DMS79 treated with DMSO at 0.1 percent for 48 hours (cell line): ENCODE measurements around the gene ADPRHL1.

ENCODE experiments used
- DNase-seq: peaks from one replicate; lab custom pipeline; 2025; lab: John Stamatoyannopoulos, UW

ADPRHL1 gene

DNA sequence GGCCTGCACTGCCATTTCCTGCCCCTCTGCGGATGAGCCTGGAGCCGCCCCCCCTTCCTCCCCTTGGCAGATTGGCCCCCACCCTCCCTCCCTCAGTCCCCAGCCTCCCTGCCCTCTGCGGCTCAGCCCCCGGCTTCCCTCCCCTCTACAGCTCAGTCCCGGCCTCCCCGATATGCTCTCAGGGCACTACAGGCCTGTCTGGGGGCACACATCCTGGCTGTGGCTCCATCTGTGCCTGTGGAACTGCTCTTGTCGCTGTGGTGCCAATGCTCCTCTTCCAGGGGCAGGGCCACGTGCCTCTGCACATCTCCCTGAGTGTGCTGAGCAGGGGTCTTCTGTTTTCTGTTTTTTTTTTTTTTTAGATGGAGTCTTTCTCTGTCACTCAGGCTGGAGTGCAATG is 39.0 kb downstream of the ADPRHL1 start:
- DNase-seq, result no peak

DNA sequence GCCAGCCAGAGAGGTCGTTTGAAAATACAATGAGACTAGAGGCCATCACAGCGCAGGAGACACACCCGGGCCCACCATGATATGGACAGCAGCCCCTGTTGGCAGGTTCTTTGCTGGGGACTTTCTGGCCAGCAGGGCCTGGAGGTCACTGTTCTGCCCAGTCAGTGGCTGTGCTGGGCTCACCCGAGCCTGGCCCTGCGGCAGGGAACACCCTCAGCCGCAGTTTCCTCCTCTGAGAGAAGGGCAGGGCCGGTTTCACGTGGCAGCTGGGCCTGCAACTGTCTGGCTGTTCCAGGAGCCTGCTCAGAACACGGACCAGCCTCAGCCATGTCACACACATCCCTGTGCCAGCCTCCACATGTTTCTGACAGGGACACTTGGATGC is 39.4 kb downstream of the ADPRHL1 start:
- DNase-seq, result no peak

DNA sequence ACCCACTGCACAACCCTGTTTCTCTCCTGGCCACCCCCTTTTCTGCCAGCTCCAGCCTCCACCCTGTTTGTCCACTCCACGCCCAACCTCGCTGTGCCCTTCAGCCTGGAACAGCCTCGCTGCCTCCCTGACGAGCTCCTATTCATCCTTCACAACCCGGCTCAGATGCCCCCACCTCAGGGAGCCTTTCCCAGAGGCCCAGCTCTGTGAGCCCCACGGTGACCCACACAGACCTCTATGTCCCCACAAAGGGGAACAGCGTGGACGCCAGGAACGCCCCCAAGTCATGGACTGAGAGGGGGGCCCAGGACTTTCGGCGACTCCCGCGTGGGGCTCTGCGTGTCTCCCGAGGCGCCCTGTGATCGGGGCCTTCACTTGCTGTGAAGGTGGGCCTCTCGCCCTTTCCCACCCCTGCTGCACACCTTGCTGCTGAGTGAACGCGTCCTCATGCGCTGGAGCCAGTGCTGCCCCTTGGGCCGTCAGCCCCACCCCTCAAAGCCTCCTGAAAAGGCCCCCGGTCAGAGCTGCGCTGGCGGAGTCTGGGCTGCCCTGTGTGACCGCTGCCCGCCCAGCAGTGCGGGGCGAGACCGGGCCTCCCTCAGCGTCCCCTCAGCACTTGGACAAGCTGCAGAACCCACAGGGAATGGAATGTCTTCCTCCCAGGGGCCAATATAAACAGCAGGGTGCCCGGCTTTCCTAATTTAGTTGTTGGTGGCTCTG is 40.0 kb downstream of the ADPRHL1 start:
- DNase-seq, result no peak

DNA sequence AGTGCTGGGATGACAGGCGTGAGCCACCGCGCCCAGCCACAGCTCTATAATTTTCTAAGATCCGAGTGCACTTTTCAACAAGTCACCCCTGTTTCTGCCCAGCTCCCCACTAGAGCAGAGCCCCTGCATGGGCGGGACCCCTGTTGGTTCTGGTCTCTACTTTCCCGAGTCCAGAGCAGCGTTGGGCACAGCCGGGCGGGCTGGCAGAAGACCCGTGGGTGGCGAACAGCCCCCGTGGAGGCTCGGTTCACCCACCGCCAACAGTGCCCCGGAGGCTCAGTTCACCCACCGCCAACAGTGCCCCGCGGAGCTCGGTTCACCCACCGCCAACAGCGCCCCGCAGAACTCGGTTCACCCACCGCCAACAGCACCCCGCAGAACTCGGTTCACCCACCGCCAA is 40.8 kb downstream of the ADPRHL1 start:
- DNase-seq, result no peak

DNA sequence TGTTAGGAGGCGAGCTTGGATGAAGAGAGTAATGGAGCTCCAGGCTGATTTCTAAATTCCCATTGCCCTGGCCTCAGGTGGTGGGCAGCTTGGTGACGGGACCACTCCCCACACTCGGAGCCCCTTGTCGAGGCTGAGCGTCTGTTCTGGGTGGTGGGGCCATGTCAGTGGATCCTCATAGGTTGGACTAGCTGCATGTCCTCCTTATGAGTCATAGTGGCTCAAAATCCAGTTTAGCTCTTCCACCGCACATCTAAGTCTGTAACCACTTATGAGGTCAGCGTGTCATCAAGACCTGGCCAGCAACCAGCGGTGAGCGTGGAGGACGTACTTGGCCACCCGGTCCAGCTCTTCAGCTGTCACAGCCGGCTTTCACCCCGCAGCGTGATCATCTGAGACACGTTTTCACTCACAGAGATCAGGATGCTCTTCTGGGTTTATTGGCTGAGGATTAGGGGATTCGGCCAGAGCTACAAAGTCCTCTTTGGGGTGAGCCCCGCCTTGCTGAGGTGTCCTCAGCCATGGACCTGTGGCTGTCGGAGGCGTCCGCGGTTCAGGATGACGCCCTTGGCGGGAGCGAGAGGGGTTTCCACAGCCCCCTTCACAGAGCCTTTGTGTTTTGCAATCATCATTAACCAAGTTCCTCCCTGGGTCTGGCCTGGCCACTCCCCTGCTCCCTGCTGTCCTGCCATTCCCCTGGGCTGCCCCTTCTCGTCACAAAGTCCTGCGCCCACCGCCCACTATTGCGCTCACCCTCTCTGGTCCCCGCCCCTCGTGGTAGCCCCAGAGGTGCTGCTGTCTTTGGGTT is 41.9 kb downstream of the ADPRHL1 start:
- no peak for DNase-seq

DNA sequence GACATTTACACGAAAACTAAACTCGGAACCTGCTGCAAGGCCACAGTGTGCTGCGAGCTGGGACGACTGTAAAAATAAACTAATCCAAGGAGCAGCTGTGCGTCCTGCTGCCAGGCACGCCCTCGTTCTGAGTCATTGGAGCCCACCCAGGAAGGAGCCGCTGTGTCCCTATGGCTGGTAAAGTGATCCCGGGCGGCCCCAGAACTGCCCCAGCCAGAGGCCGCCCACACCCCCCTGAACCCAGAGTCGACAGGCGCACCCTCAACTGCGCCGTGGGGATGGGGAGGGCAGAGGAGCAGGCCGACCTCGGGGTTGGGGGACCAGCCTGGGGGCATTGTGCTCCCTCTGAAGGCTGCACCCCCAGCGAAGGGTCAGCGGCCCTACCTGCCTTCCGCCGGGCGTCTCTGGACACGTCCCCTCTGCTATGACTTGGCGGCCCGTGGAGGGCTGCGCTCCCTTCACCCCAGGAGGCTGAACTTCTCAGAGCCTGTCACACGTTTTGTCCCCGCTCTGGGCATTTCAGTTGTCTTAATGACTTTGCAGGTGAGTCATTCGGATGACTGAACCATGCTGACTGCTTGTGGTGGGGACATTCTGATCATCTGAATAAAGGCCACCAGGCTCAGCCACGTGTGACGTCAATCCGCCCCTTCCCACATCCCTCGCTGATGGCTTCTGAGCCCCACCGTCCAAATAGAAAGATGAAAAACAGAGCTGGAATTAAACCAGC is 42.7 kb downstream of the ADPRHL1 start:
- DNase-seq, result no peak

DNA sequence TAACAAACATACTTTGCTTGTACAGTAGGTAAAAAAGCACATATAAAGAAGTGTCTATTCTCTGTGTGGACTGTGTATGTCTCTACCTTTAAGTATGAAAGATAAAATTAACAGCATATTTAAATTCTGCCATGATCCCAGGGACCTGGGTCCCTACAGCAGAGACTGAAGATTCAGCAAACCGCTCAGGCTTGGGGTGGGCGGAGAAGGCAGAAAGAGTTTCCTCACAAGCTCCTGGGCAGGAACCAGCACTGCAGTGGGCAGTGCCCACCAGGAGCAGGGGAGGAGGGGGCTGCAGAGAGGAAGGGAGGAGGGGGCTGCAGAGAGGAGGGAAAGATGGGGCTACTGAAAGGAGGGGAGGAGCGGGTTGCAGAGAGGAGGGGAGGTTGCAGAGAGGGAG is 44.7 kb downstream of the ADPRHL1 start:
- no peak for DNase-seq

DNA sequence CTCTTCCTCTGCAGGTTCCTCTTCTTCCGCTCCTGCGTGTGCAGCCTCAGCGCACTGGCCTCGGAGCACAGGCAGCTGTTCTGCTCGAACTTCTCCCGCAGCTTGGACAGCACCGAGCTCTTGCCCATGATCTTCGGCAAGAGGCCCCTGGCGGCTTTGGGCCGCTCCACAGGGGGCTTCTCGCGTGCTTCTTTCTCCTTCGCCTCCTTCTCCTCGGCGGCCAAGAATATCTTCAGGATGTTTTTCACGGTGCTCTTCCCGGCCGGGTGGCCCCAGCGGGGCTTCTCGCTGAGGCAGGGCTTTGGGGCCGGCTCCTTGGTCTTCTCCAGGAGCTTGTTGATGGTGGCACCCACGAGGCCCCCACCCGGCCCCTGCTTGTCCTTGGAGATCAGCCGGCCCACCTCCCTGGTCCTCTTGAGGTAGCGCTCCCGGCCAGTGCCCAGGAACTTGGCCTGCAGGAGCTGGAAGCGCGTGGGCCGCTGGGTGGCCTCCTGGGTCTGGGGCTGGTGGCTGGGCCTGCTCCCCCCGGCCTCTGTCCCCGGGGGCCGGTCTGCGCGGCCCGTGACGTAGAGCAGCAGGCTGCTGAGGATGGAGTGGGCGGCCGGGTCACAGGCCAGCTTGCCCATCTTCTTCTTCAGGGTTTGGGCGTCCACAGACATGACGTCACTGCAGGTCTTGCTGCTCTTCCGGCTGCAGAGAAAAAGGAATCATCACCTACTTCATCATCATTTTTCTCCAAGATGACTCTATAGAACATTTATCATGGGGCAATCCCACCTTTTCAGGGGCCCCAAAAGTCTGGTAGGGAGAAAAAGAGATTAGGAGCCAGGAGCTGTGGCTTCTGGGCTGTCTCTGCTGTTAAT is 45.5 kb downstream of the ADPRHL1 start:
- DNase-seq, result no peak

DNA sequence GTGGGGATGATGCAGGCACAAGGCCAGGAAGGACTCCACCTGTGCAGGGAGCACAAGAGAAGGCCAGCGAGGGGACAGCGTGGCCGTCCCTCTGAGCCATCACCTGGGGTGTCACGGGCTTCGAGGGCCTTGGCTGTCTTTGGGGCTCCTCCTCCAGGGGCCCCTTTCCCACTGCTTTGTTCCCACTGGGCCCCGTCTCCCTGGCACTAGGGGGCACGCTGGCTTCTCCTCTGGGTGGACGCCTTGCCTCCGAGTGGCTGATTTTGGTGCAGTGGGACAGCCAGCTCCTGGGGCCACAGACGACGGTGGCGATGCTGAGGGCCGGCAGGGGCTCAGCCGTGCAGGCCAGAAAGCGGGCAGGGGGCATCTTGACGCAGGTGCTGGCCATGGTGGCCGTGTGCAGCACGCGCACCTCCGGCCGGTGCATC is 46.2 kb downstream of the ADPRHL1 start:
- DNase-seq, result no peak

DNA sequence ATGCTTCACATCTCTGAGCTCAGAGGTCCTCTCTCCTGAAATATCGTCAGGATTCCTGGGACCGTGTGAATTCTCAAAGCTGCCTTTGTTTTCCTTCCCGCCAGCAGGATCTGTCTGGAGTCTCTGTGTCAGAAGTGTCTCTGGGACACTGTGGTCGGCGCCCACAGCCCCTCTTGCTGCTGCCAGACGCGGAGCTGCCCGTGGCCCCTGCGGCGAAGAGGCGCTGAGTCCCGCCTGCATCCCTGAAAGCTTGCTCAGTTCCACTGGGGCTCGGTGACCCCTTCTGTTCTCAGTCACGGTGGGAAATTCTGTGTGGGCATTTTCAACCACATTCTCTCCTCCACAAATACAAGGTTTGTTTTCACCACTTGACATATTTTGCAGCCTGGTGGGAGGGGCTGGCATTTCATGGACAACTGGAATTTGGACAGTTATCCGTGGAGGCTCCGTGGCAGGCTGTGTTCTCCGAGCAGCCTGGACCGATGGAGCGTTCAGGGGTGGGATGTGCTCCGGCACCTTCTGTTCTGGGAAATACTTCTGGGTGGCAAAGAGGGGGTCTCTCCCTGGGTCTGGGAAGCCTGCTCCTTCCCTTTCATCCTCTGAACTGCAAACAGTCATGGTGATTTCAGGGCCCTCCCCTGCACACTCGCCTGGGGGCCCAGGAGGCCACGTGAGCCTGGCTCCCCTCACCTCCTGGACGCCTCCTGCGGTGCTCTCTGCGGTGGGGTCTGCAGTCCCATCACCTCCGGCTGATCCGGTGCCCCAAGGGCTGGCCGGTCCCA is 46.8 kb downstream of the ADPRHL1 start:
- DNase-seq, result no peak

DNA sequence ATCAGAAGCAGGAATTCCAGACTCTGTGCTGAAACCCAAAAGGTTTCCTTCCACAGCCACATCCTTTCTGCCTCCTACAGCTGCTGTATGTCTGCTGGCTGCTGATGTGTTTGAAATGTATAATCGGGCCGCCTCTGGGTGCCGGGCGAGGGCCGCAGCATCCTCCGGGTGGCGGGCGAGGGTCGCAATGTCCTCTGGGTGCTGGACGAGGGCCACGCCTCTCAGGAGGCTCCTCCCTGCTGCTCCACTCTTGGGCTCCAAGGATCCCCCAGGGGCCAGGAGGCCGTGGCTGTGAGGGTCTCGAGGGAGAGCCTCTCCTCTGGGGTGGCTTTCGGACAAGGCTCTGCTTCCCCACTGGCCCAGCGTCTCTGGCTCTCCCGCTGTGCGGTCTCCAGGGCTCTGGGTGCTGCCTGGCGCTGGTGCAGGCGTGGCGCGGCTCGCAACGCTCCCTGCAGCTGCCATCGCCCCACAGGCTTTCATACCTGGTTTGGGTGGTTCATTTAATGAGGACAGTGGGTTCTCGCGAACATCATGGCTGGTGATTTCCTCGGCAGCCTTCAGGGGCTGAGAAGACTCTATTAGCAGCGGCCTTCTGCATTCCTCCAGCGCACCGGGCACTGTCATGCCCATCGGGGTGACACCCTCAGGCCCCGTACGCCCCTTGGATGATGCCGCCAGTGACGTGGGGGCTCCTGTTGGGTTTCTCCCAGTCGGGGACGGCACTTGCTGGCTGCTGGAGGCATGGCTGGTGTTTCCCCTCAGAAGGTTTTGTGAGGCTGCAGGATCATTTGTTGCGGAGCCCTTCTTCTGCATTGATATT is 47.6 kb downstream of the ADPRHL1 start:
- peak; percentile 50 for DNase-seq

DNA sequence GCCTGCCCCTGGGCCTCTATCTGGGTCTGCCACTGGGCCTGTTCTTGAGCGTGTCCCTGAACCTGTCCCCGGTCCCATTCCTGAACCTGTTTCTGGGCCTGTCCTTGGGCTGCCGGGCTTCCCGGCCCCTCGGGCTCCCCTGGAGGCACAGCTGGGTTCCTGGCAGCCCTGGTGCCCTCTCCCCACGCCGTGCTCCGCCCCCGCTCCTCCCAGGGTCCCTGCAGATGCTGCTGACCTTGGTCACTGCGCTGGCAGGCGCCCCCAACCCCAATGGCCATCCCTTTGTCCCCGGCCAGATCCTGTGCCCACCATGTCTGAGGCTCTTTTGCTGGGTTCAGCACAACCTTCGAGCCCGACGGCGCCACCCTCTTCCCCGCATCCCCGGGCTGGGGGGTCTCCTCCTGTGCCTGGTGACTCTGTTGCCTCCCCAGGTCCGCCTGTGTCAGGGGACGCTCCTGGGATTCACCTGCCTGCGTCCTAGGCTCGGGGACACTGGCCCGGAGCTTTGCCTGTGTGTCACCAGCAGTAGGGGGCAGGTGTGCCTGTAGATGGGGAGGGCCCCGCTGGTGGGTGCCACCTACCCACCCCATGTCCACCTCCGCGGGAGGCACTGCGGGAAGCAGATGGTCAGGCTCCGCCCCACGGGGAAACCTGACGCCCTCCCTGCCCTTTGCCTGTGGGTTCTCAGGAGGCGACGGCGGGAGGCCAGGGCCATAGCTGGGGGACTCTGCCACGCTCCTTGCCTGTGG is 48.4 kb downstream of the ADPRHL1 start:
- no peak for DNase-seq

DNA sequence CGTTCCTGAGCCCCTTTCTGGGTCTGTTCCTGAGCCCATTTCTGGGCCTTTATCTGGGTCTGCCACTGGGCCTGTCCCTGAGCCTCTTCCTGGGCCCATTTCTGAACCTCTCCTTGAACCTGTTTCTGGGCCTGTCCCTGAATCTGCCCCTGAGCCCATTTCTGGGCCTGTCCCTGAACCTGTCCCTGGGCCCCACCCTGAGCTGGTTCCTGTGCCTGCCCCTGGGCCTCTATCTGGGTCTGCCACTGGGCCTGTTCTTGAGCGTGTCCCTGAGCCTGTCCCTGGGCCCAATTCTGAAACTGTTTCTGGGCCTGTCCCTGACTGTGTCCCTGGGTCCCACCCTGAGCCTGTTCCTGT is 48.9 kb downstream of the ADPRHL1 start:
- DNase-seq, result no peak

DNA sequence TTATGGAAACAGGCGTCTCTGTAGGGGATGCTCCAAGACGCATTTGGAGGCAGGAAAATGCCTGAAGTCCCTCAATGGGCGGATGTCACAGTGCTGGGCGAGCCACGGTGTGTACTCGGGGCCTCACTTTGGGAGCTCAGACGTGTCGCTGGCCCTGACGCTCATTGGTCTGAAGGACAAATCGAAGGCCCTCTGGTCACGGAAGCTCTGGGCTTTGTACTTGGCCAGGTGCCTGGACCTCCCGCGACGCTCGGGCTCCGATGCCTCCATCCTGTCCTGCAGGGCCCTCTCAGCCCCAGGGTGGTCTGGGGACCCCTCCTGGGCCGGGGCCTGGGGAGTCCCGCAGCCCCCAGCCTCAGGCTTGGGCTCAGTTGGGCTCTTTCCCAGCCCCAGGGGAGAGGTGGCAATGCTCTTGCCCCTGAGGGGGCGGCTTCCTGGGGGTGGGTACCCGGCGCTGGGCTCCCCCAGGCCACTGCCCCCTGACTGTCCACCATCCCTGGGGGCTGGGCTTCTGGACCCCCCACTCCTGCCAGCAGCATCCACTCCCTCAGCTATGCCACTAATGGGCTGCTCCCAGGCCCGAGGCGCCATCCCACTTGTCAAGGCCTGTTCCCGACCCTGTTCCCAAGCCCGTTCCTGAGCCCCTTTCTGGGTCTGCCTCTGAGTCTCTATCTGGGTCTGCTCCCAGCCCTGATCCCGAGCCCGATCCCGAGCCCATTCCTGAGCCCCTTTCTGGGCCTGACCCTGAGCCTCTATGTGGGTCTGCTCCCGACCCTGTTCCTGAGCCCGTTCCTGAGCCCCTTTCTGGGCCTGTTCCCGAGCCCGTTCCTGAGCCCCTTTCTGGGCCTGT is 49.8 kb downstream of the ADPRHL1 start:
- no peak for DNase-seq

DNA sequence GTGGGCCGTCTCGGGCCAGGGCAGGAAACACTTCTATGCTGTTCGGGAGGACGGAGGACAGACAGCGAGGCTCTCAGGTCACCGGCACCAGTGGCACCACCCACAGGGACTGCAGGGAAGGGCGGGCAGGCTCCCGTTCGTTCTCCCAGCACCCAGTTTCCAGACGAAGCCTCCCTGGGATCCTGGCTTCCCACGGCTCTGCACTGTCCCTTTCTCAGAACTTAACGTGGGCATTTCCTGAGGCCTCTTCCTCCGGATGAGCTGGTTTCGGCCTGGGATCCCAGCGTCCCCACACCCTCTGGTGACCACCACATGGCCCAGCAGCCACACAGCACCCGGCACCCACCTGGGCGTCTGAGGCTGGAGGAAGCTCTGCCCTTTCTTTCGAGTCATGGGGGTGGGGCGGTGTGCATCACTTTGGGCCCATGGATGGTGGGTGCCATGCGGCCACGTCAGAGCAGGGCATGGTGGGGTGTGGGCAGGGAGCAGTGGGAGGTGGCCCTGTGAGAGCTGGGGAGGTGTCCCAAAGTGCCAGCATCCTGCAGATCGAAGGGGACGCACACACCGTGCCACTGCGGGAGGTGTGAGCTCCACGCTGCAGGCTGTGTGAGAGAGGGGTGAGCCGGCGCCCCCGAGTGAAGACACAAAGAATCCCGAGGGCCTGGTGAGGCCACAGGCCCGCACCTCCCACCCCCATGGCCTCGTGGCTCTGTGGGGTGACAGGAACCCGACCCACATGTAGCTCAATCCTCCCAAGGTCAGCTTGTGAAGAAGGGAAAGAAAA is 50.6 kb downstream of the ADPRHL1 start:
- DNase-seq, result no peak

DNA sequence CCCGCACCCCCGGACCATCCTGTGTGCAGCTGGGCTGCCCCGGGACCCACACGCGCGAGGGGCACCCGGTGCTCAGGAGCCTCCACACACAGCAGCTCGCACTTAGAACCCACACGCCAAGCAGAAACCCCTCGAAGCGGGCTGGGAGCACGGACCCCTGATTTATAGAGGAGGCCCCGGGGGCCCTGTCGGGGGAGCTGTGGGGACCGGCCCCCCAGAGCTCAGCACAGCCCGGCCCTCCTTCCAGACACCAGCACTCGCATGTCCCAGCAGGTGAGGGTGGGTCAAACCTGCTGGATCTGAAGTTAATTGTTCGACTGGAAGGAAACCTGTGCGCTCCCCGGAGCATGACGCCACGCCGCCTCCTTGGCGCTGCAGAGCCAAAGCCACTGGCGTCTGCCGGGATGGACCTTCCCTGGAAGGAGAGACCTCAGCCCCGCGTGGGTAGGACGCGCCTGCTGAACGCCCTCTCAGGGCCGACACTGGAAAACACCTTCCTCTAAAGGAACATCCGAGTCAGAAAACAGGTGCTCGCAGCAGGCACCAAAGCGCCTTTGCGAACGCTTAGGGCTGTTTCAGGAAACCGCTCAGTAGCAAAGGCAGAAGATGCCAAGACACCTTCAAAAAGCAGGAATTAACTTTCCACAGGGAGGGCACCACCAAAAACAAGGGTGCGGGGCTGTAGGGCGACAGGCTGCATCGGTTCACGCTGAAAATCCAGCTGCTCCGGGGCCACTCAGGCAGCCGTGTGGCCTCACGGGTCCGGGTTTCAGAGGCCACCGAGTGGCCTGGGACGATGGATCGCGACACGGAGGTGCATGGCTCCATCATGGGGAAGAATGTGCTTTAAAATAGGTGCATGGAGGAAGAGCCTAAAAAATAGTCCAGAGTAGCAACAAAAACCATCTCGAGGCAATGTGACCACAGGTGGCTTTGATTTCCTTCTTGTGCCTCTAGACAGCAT is 51.6 kb downstream of the ADPRHL1 start:
- no peak for DNase-seq
